NCI-H128 (cell line): Measurements from ENCODE around the gene ZDHHC11B.
"Not testable (repeated sequence)": the region's sequence is repeated elsewhere in the genome, so short reads cannot be mapped to it uniquely, and the experiment has no call there.

Experiments
- DNase-seq: peaks from one replicate; lab custom pipeline; 2025; ENCODE audit not compliant: unreplicated experiment; lab: John Stamatoyannopoulos, UW

The ZDHHC11B gene

GRCh38 chr5:784428-785177, at the start of gene ZDHHC11B:
TSS of gene ZDHHC11B (minus strand) at chr5:784729. CDS start at chr5:766919, 17,810 bp downstream.
- peak; percentile 84 for DNase-seq

GRCh38 chr5:834013-834412, 49.5 kb upstream of the ZDHHC11B start:
- not testable (repeated sequence) for DNase-seq

- not testable (repeated sequence) for DNase-seq
These were observed 43.7 kb upstream of the ZDHHC11B start for GRCh38 chr5:828194-828593.

- not testable (repeated sequence) for DNase-seq
These were observed 41.0 kb upstream of the ZDHHC11B start for GRCh38 chr5:825544-825943.

- DNase-seq = no peak
These were observed 37.0 kb upstream of the ZDHHC11B start for GRCh38 chr5:821504-821903.

GRCh38 chr5:820245-820644, 35.7 kb upstream of the ZDHHC11B start:
- DNase-seq = no peak

GRCh38 chr5:819078-819477, 34.5 kb upstream of the ZDHHC11B start:
- DNase-seq = no peak

- DNase-seq = no peak
These were observed 31.6 kb upstream of the ZDHHC11B start for GRCh38 chr5:816176-816575.

GRCh38 chr5:815449-815848, 30.9 kb upstream of the ZDHHC11B start:
- no peak for DNase-seq

- DNase-seq = not testable (repeated sequence)
These were observed 29.0 kb upstream of the ZDHHC11B start for GRCh38 chr5:813575-813974.

GRCh38 chr5:811384-811783, 26.9 kb upstream of the ZDHHC11B start:
- DNase-seq = not testable (repeated sequence)

GRCh38 chr5:807719-808514, 23.4 kb upstream of the ZDHHC11B start:
- not testable (repeated sequence) for DNase-seq

- DNase-seq = no peak
These were observed 16.9 kb upstream of the ZDHHC11B start for GRCh38 chr5:801472-801871.

GRCh38 chr5:801055-801454, 16.5 kb upstream of the ZDHHC11B start:
- DNase-seq = not testable (repeated sequence)

- DNase-seq = not testable (repeated sequence)
These were observed 14.1 kb upstream of the ZDHHC11B start for GRCh38 chr5:798505-799138.

- not testable (repeated sequence) for DNase-seq
These were observed 13.5 kb upstream of the ZDHHC11B start for GRCh38 chr5:797986-798385.

GRCh38 chr5:795873-796272, 11.3 kb upstream of the ZDHHC11B start:
- not testable (repeated sequence) for DNase-seq

GRCh38 chr5:794948-795347, 10.4 kb upstream of the ZDHHC11B start:
- not testable (repeated sequence) for DNase-seq

GRCh38 chr5:788703-789102, 4.2 kb upstream of the ZDHHC11B start:
- DNase-seq = not testable (repeated sequence)

GRCh38 chr5:787857-788233, 3.3 kb upstream of the ZDHHC11B start:
- DNase-seq = not testable (repeated sequence)

GRCh38 chr5:787224-787856, 2.8 kb upstream of the ZDHHC11B start:
- DNase-seq = not testable (repeated sequence)
